ELF-1 (cell line): ENCODE measurements around the gene NUAK1.

Experiments used
- DNase-seq: peaks from one replicate; pipeline ENCODE4 v3.0.0-alpha.2; 2016; ENCODE audit warnings: low read depth, low spot score

NUAK1 gene

GRCh38 chr12:106063826-106064720 lies 74.7 kb downstream of the NUAK1 start:
- no peak for DNase-seq

- DNase-seq, result no peak
Measured at GRCh38 chr12:106062693-106063092, 76.1 kb downstream of the NUAK1 start.

- DNase-seq, result peak; percentile 20
Measured at GRCh38 chr12:106058256-106059182, 80.2 kb downstream of the NUAK1 start.

GRCh38 chr12:106054049-106054448 lies 84.7 kb downstream of the NUAK1 start:
- DNase-seq, result no peak

- DNase-seq, result no peak
Measured at GRCh38 chr12:106051853-106052531, 86.8 kb downstream of the NUAK1 start.

GRCh38 chr12:106049546-106049945 lies 89.2 kb downstream of the NUAK1 start:
- no peak for DNase-seq

- DNase-seq, result no peak
Measured at GRCh38 chr12:106049105-106049504, 89.6 kb downstream of the NUAK1 start.

GRCh38 chr12:106048676-106049075 lies 90.1 kb downstream of the NUAK1 start:
- DNase-seq, result no peak

- DNase-seq, result no peak
Measured at GRCh38 chr12:106048016-106048415, 90.7 kb downstream of the NUAK1 start.

- no peak for DNase-seq
Measured at GRCh38 chr12:106046947-106047346, 91.8 kb downstream of the NUAK1 start.

- no peak for DNase-seq
Measured at GRCh38 chr12:106046301-106046846, 92.4 kb downstream of the NUAK1 start.

GRCh38 chr12:106045251-106045674 lies 93.5 kb downstream of the NUAK1 start:
- DNase-seq, result no peak

GRCh38 chr12:106044773-106045172 lies 94.0 kb downstream of the NUAK1 start:
- DNase-seq, result no peak

- no peak for DNase-seq
Measured at GRCh38 chr12:106042037-106042436, 96.7 kb downstream of the NUAK1 start.

- no peak for DNase-seq
Measured at GRCh38 chr12:106040521-106040920, 98.2 kb downstream of the NUAK1 start.

GRCh38 chr12:106039646-106040404 lies 98.9 kb downstream of the NUAK1 start:
- DNase-seq, result no peak

GRCh38 chr12:106039242-106039641 lies 99.5 kb downstream of the NUAK1 start:
- no peak for DNase-seq

GRCh38 chr12:106037524-106038298 lies 101.0 kb downstream of the NUAK1 start:
- DNase-seq, result no peak

- no peak for DNase-seq
Measured at GRCh38 chr12:106035421-106035820, 103.3 kb downstream of the NUAK1 start.

GRCh38 chr12:106034316-106034715 lies 104.4 kb downstream of the NUAK1 start:
- DNase-seq, result no peak
